Activated T-cell treated with anti-CD3 and anti-CD28 coated beads, Interleukin-2, amount 50 U/mL, for 72 hours (primary cell): Measurements from ENCODE around the gene IQCC. TPM values are rescaled to one million over a fixed set of nuclear protein-coding genes. Genes with fewer than 3 reads are reported as not detected.

Experiments used
- ATAC-seq, 2 donors: fragments of 150-1000 bp; cut with Tn5 transposase; replicated peaks in 1 of 2; 2 replicates each; pipeline ENCODE4 v1.10.0; 2021; ENCODE audit warnings: moderate library complexity in 2 of 2, mild to moderate bottlenecking in 1 of 2
- DNase-seq, 2 donors: peaks; one replicate each; pipeline ENCODE4 v3.0.0; 2021 to 2022; ENCODE audit warnings: mixed read lengths in 1 of 2
- H3K27ac Mint-ChIP-seq: one replicate; pipeline ENCODE4 v1.8.0; 2022; ENCODE audit warnings: mild to moderate bottlenecking, moderate library complexity, mixed read lengths
- H3K27me3 Mint-ChIP-seq: one replicate; pipeline ENCODE4 v1.8.0; 2022; ENCODE audit warnings: low read depth, mixed read lengths
- H3K36me3 Mint-ChIP-seq, 2 donors: one replicate each; pipeline ENCODE4 v1.8.0; 2022; ENCODE audit warnings: mixed read lengths in 2 of 2, mild to moderate bottlenecking in 1 of 2; ENCODE audit not compliant: insufficient read depth in 2 of 2
- H3K4me1 Mint-ChIP-seq: one replicate; pipeline ENCODE4 v1.8.0; 2022; ENCODE audit warnings: low read depth, mixed read lengths
- H3K4me3 Mint-ChIP-seq, 2 donors: one replicate each; pipeline ENCODE4 v1.8.0; 2022; ENCODE audit warnings: mild to moderate bottlenecking in 2 of 2, mixed read lengths in 2 of 2, moderate library complexity in 2 of 2
- H3K9me3 Mint-ChIP-seq, 2 donors: one replicate each; pipeline ENCODE4 v1.8.0; 2022; ENCODE audit warnings: mixed read lengths in 2 of 2
- total RNA-seq, 2 donors: library from RNA; stranded (reverse); gene quantifications; one replicate each; pipeline ENCODE4 v1.2.3, GENCODE V29; 2022

Gene IQCC
- total RNA-seq, 2 donors from 2014 or later, result 3.7 to 4.6 TPM

GRCh38 chr1:32241001-32241763 lies 35.7 kb downstream of the IQCC start:
- no peak overlapping the region for H3K27ac Mint-ChIP-seq
- ATAC-seq, result peak; percentile 72
- H3K27me3 Mint-ChIP-seq, result no peaks in the 10 kb centered on the region
- H3K4me3 Mint-ChIP-seq, result peak overlapping the region; percentile 90 to 92
- peaks cover 29% of the 10 kb centered on the region for H3K4me1 Mint-ChIP-seq
- no peaks in the 10 kb centered on the region for H3K9me3 Mint-ChIP-seq
- no peaks in the 10 kb centered on the region for H3K36me3 Mint-ChIP-seq
- peak; percentile 56 to 58 for DNase-seq

- Mint-ChIP-seq H3K9me3 (no peaks in the 10 kb centered on the region), H3K27me3 (no peaks in the 10 kb centered on the region), H3K36me3 (no peaks in the 10 kb centered on the region), H3K27ac (no peak overlapping the region), H3K4me1 (peaks cover 41% of the 10 kb centered on the region), H3K4me3 (no peak overlapping the region)
- no peak for ATAC-seq
- DNase-seq, result no peak
Observed at GRCh38 chr1:32242341-32242851, 36.9 kb downstream of the IQCC start.

DNA sequence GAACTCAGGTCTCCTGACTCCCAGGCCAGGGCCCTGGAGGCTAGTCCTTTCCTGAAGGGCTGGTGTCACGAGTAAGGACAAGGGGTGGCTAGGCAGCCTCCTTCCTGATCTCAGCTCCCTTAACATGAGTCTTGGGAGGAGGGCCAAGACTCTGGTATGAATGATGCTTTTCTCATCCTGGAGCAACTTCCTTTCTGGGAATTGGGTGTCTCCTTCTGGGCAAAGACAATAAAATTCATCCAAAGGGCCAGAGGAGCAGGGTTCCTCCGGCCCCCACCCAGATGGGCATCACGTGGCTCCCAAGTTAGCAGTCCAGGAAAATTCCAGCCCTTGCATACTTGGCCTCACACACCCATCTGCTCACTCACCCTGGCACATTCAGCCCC lies 41.4 kb downstream of the IQCC start, which contains the start of gene FAM167B:
Gene FAM167B (plus strand): TSS at position 335 of the 386 bp plus-strand sequence. CDS start 200 bp downstream, outside the sequence.
- peaks cover 68% of the 10 kb centered on the region for H3K4me1 Mint-ChIP-seq
- H3K36me3 Mint-ChIP-seq, result peaks cover 3 to 4% of the 10 kb centered on the region in 2 donors
- DNase-seq (no peak), ATAC-seq (no peak)
- H3K9me3 Mint-ChIP-seq, result no peaks in the 10 kb centered on the region
- no peaks in the 10 kb centered on the region for H3K27me3 Mint-ChIP-seq
- peak within 1 kb of the TSS; percentile 72 for H3K27ac Mint-ChIP-seq
- peak within 1 kb of the TSS; percentile 74 to 91 for H3K4me3 Mint-ChIP-seq

DNA sequence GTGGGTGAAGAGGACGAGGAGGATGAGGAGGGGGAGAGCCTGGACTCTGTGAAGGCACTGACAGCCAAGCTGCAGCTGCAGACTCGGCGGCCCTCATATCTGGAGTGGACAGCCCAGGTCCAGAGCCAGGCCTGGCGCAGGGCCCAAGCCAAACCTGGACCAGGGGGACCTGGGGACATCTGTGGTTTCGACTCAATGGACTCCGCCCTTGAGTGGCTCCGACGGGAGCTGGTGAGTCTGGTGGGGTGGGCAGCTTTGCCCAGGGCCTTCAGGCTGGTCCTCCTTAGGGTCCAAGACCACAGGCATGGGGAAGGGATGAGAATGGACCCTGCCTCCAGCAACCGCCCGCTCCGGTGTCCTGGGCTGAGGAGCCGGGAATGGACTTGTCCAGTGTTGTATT lies 42.0 kb downstream of the IQCC start:
- Mint-ChIP-seq H3K36me3 (peaks cover 7% of the 10 kb centered on the region in 2 donors), H3K27ac (peak overlapping the region; percentile 72), H3K9me3 (no peaks in the 10 kb centered on the region), H3K4me3 (peak overlapping the region; percentile 74 to 91), H3K27me3 (no peaks in the 10 kb centered on the region), H3K4me1 (peaks cover 65% of the 10 kb centered on the region)
- no peak for DNase-seq
- no peak for ATAC-seq

DNA sequence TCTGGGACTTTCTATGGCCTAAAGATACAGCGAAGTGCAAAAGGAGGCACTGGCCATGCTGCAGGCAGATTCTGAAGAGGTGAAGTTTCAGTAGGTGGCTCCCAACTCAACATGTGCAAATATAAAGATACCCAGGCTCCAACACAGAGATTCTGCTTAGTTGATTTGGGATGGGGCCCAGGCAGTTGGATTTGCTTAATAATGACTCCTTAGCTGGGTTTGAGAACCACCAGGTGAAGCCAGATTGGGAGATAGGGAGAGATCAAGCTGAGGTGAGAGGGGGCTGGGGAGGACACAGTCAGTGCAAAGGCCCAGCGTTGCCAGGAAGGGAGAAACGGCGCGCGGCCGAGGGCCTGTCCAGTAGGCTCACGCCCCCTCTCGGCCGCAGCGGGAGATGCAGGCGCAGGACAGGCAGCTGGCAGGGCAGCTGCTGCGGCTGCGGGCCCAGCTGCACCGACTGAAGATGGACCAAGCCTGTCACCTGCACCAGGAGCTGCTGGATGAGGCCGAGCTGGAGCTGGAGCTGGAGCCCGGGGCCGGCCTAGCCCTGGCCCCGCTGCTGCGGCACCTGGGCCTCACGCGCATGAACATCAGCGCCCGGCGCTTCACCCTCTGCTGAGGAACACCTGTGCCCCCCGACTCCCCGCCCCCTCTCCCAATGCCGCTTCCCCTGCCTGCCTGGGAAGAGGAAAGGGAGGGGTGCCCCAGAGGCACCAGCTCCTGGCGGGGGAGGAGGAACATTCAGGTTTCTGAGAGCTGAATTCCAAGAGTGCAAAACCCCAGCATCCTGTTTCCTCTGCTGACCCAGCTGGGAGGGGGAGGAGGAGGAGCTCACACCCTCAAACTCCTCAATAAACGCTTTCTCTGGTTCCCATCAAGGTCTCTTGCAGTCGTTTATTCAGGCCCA lies 42.8 kb downstream of the IQCC start:
- H3K27ac Mint-ChIP-seq, result peak overlapping the region; percentile 72
- no peaks in the 10 kb centered on the region for H3K9me3 Mint-ChIP-seq
- ATAC-seq, result peak; percentile 32 to 35
- peaks cover 11 to 13% of the 10 kb centered on the region in 2 donors for H3K36me3 Mint-ChIP-seq
- H3K27me3 Mint-ChIP-seq, result no peaks in the 10 kb centered on the region
- DNase-seq, result peak; percentile 89 to 93
- H3K4me1 Mint-ChIP-seq, result peaks cover 67% of the 10 kb centered on the region
- H3K4me3 Mint-ChIP-seq, result peak overlapping the region; percentile 74 to 91

DNA sequence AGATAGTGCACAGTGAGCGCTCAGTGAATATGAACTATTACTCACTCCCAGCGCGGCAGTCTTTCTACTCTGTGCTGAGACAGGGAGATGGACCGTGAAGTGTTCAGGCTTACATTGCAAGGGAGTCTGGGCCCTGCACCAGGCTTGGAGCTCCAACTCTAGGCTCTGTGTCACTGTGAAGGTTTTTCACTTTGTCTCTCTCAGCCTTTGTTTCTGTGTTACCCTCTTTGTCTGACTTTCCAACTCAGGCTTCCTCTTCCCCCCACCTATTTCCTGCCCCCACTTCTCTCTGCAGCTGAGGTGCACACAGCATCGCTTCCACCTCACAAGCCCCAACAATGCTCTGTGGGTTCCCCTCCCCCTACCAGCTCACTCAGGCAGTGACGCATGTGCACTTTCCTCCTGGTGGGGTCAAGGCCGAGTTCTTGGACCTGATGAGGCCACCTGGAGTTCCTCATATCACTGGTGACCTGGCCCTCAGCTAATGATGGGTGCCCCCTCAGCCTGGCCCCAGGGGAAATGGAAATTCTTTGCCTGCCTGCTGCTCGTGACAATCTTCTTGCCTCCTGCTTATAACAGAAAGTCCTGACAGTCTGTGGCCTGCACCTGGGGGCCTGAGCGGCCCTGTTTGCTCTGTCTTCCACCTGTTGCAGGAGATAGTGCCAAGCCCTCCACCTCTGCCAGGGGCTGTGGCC lies 44.5 kb downstream of the IQCC start:
- ATAC-seq (peak; percentile 64 to 68), DNase-seq (peak; percentile 82 to 84)
- Mint-ChIP-seq H3K27ac (peak overlapping the region; percentile 100), H3K4me3 (peak overlapping the region; percentile 91 to 99), H3K36me3 (peaks cover 13 to 14% of the 10 kb centered on the region in 2 donors), H3K27me3 (no peaks in the 10 kb centered on the region), H3K4me1 (peaks cover 80% of the 10 kb centered on the region), H3K9me3 (no peaks in the 10 kb centered on the region)

GRCh38 chr1:32250893-32251716 lies 45.6 kb downstream of the IQCC start, which contains the start of gene LCK:
TSS of gene LCK (plus strand) at chr1:32251265. CDS start at chr1:32274330, 23,065 bp downstream.
- peaks cover 75% of the 10 kb centered on the region for H3K4me1 Mint-ChIP-seq

GRCh38 chr1:32255072-32256071 lies 49.9 kb downstream of the IQCC start:
- ATAC-seq, result peak; percentile 1 to 9
- DNase-seq, result peak in 1 of 2 donors; percentile 41

More at GRCh38 chr1:32250893-32251716, 45.6 kb downstream of the IQCC start, which contains the start of gene LCK:
- DNase-seq (peak; percentile 84 to 86), ATAC-seq (peak; percentile 51 to 55)
- Mint-ChIP-seq H3K27me3 (no peaks in the 10 kb centered on the region), H3K9me3 (no peaks in the 10 kb centered on the region), H3K4me3 (peak within 1 kb of the TSS; percentile 91 to 99), H3K36me3 (peaks cover 13 to 16% of the 10 kb centered on the region in 2 donors), H3K27ac (peak within 1 kb of the TSS; percentile 100)

GRCh38 chr1:32256473-32257226 lies 51.2 kb downstream of the IQCC start:
- Mint-ChIP-seq H3K4me1 (peaks cover 62% of the 10 kb centered on the region), H3K36me3 (peaks cover 18 to 24% of the 10 kb centered on the region in 2 donors), H3K9me3 (no peaks in the 10 kb centered on the region), H3K4me3 (peak overlapping the region; percentile 77 to 98), H3K27ac (peak overlapping the region; percentile 99), H3K27me3 (no peaks in the 10 kb centered on the region)
- DNase-seq (no peak), ATAC-seq (peak; percentile 46 to 55)

More at GRCh38 chr1:32255072-32256071, 49.9 kb downstream of the IQCC start:
- Mint-ChIP-seq H3K36me3 (peaks cover 17 to 21% of the 10 kb centered on the region in 2 donors), H3K9me3 (no peaks in the 10 kb centered on the region), H3K27ac (peak overlapping the region; percentile 97), H3K27me3 (no peaks in the 10 kb centered on the region), H3K4me1 (peaks cover 66% of the 10 kb centered on the region), H3K4me3 (peak overlapping the region; percentile 79 to 95)

GRCh38 chr1:32257227-32257508 lies 51.7 kb downstream of the IQCC start:
- H3K9me3 Mint-ChIP-seq, result no peaks in the 10 kb centered on the region
- peaks cover 14 to 22% of the 10 kb centered on the region in 2 donors for H3K36me3 Mint-ChIP-seq
- H3K27me3 Mint-ChIP-seq, result no peaks in the 10 kb centered on the region
- DNase-seq (no peak), ATAC-seq (no peak)
- H3K27ac Mint-ChIP-seq, result peak overlapping the region; percentile 99
- peak overlapping the region; percentile 77 to 98 for H3K4me3 Mint-ChIP-seq
- H3K4me1 Mint-ChIP-seq, result peaks cover 62% of the 10 kb centered on the region
